IMR-90 (cell line): Measurements from ENCODE around the gene KCNH5.

Experiments
- BHLHE40 ChIP-seq: fragments of 150-350 bp; IDR thresholded peaks from 2 replicates; pipeline ENCODE4 v1.6.1; 2016; ENCODE audit warnings: mild to moderate bottlenecking, low read depth, low read length
- CEBPB ChIP-seq: IDR thresholded peaks from 2 replicates; pipeline ENCODE4 v1.6.1; 2012; ENCODE audit warnings: low read depth, low read length, improper control_type of control experiment
- CHD1 ChIP-seq: IDR thresholded peaks from 2 replicates; pipeline ENCODE4 v1.6.1; 2012; ENCODE audit warnings: low read depth, low read length, improper control_type of control experiment
- CTCF ChIP-seq: conservative IDR thresholded peaks from 2 replicates; pipeline ENCODE4 v1.5.1; 2012; ENCODE audit warnings: mild to moderate bottlenecking, low read depth, low read length, improper control_type of control experiment
- FOS ChIP-seq: fragments of 150-350 bp; IDR thresholded peaks from 2 replicates; pipeline ENCODE4 v1.6.1; 2016; ENCODE audit warnings: low read depth, low read length
- MAFK ChIP-seq: IDR thresholded peaks from 2 replicates; pipeline ENCODE4 v1.6.1; 2012; ENCODE audit warnings: low read depth, low read length, improper control_type of control experiment
- MXI1 ChIP-seq: IDR thresholded peaks from 2 replicates; pipeline ENCODE4 v1.6.1; 2012; ENCODE audit warnings: low read depth, mild to moderate bottlenecking, low read length, moderate library complexity, borderline replicate concordance
- POLR2A ChIP-seq: IDR thresholded peaks from 2 replicates; pipeline ENCODE4 v1.6.1; 2012; ENCODE audit warnings: mild to moderate bottlenecking, low read depth, low read length
- RAD21 ChIP-seq: IDR thresholded peaks from 2 replicates; pipeline ENCODE4 v1.6.1; 2012; ENCODE audit warnings: low read length, improper control_type of control experiment
- RCOR1 ChIP-seq: IDR thresholded peaks from 2 replicates; pipeline ENCODE4 v1.6.1; 2012; ENCODE audit warnings: mild to moderate bottlenecking, low read length, improper control_type of control experiment; ENCODE audit not compliant: insufficient replicate concordance
- RFX5 ChIP-seq: IDR thresholded peaks from 2 replicates; pipeline ENCODE4 v1.8.0; 2012; ENCODE audit warnings: low read depth, mild to moderate bottlenecking, low read length, moderate library complexity
- SMC3 ChIP-seq: fragments of 150-350 bp; IDR thresholded peaks from 2 replicates; pipeline ENCODE4 v1.6.1; 2016; ENCODE audit warnings: low read depth, mild to moderate bottlenecking, antibody characterized with exemption, low read length, moderate library complexity
- TF ChIP-seq, protein P1 (sequence below): fragments of 150-350 bp; IDR thresholded peaks from 2 replicates; pipeline ENCODE4 v1.6.1; 2017; ENCODE audit warnings: mild to moderate bottlenecking, antibody characterized with exemption, low read length, low read depth

- no peak for TF ChIP-seq CTCF
- no peak for TF ChIP-seq RFX5
- TF ChIP-seq, protein P1, sequence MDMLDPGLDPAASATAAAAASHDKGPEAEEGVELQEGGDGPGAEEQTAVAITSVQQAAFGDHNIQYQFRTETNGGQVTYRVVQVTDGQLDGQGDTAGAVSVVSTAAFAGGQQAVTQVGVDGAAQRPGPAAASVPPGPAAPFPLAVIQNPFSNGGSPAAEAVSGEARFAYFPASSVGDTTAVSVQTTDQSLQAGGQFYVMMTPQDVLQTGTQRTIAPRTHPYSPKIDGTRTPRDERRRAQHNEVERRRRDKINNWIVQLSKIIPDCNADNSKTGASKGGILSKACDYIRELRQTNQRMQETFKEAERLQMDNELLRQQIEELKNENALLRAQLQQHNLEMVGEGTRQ, result no peak
- TF ChIP-seq POLR2A, result no peak
- TF ChIP-seq RCOR1, result no peak
- TF ChIP-seq MXI1, result no peak
- TF ChIP-seq CEBPB, result no peak
- TF ChIP-seq CHD1, result no peak
- TF ChIP-seq BHLHE40, result no peak
- TF ChIP-seq RAD21, result no peak
- TF ChIP-seq SMC3, result no peak
- TF ChIP-seq MAFK, result no peak
- TF ChIP-seq FOS, result no peak
These were observed 148.3 kb downstream of the KCNH5 start for GRCh38 chr14:62896932-62897456.
